T-helper 1 cell treated with Interleukin-12 subunit alpha and Interleukin-12 subunit beta and Interleukin-4 antibody, amounts not matched to agents 30 μg/mL and 1 μg/mL, for 36 hours (primary cell): ENCODE data around the gene RIMBP2.
"Not testable (repeated sequence)": the region's sequence is repeated elsewhere in the genome, so short reads cannot be mapped to it uniquely, and the experiment has no call there.

Source experiments
- H3K27ac Mint-ChIP-seq: one replicate; pipeline ENCODE4 v1.8.0; 2021; ENCODE audit warnings: mild to moderate bottlenecking, mixed read lengths
- H3K27me3 Mint-ChIP-seq: one replicate; pipeline ENCODE4 v1.8.0; 2021; ENCODE audit warnings: low read depth, mixed read lengths
- H3K36me3 Mint-ChIP-seq: one replicate; pipeline ENCODE4 v1.8.0; 2021; ENCODE audit warnings: low read depth, mixed read lengths
- H3K4me1 Mint-ChIP-seq: one replicate; pipeline ENCODE4 v1.8.0; 2021; ENCODE audit warnings: low read depth, mixed read lengths
- H3K4me3 Mint-ChIP-seq: one replicate; pipeline ENCODE4 v1.8.0; 2021; ENCODE audit warnings: mild to moderate bottlenecking, moderate library complexity, mixed read lengths
- H3K9me3 Mint-ChIP-seq: one replicate; pipeline ENCODE4 v1.8.0; 2021; ENCODE audit warnings: mixed read lengths

The RIMBP2 gene

DNA sequence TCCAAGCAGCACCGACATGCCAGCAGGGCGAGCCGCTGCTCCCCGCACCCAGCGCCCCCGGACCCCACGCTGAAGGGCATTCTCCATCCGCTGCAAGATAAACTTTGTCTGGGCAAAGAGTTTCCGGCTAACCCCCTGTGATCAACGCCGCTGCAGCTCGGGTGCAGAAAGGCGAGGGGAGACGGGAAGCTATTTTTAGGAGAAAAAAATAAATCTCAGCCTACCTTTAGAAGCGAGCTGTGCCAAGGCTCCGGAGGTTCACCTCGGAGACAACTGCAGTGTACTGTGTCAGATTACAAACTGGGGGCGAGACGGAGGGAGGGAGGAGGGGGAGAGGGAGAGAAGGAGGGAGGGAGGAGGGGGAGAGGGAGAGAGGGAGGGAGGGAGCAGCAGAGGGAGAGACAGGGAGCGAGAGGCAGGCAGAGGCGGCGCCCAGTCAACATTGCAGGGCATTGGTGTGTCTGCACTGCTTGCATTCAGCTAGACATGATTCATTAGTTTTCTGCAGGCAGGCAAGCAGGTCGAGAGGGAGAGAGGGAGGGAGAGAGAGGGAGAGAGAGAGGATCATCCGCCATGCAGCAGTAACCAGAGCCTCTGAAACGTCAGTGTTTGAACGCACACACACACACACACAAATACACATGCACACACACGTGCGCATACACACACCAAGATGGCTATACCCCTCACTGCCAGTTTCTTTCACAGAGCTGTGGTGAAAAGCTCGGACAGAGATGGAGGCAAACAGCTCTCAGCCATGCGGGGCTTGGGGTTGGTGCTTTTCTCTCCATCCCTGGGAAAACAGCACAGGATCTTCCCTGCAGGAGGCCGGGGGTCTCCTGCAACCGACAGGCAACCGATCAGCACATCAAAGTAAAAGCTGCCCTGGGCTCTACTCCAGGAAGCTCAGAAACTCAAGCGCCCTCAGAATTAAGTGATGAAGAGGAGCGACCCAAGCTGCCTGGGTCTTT lies at the start of gene RIMBP2:
Gene RIMBP2 (minus strand): TSS at position 302 of the 971 bp plus-strand sequence. CDS start 237,286 bp downstream, outside the sequence.
- H3K36me3 Mint-ChIP-seq, result no peaks in the 10 kb centered on the region
- no peak within 1 kb of the TSS for H3K27ac Mint-ChIP-seq
- H3K4me3 Mint-ChIP-seq, result no peak within 1 kb of the TSS
- peaks cover 7% of the 10 kb centered on the region for H3K9me3 Mint-ChIP-seq
- peaks cover 45% of the 10 kb centered on the region for H3K27me3 Mint-ChIP-seq
- no peaks in the 10 kb centered on the region for H3K4me1 Mint-ChIP-seq

- H3K27me3 Mint-ChIP-seq, result no peaks in the 10 kb centered on the region
- no peak overlapping the region for H3K4me3 Mint-ChIP-seq
- no peaks in the 10 kb centered on the region for H3K36me3 Mint-ChIP-seq
- H3K4me1 Mint-ChIP-seq, result no peaks in the 10 kb centered on the region
- no peaks in the 10 kb centered on the region for H3K9me3 Mint-ChIP-seq
- H3K27ac Mint-ChIP-seq, result no peak overlapping the region
Observed at GRCh38 chr12:130765186-130765659, 49.1 kb upstream of the RIMBP2 start.

DNA sequence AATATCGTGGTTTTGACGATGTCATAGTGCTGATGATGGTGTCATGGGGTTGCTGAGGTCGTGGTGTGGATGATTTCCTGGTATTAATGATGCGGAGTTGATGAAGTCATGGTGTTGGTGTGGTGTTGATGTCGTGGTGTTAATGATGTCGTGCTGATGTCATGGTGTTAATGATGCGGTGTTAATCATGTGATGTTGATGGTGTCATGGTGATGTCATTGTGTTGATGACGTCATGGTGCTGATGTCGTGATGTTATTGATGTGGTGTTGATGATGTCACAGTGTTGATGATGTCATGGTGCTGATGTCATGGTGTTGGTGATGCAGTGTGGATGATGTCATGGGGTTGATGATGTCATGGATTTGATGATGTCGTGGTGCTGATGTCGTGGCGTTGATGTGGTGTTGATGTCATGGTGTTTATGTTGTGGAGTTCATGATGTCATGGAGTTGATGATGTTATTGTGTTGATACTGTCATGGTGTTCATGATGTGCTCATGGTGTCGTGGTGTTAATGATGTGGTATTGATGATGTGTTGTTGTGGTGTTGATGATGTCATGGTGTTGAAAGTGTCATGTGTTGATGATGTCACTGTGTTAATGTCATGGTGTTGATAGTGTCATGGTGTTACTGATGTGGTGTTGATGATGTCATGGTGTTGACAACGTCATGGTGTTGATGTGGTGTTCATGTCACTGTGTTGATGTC lies 48.5 kb upstream of the RIMBP2 start:
- H3K9me3 Mint-ChIP-seq, result no peaks in the 10 kb centered on the region

GRCh38 chr12:130764073-130764472 lies 48.0 kb upstream of the RIMBP2 start:
- H3K4me3 Mint-ChIP-seq, result no peak overlapping the region
- H3K36me3 Mint-ChIP-seq, result no peaks in the 10 kb centered on the region
- no peak overlapping the region for H3K27ac Mint-ChIP-seq
- no peaks in the 10 kb centered on the region for H3K9me3 Mint-ChIP-seq
- no peaks in the 10 kb centered on the region for H3K4me1 Mint-ChIP-seq
- no peaks in the 10 kb centered on the region for H3K27me3 Mint-ChIP-seq

More for the DNA sequence above, 48.5 kb upstream of the RIMBP2 start:
- Mint-ChIP-seq H3K4me1 (no peaks in the 10 kb centered on the region), H3K27me3 (no peaks in the 10 kb centered on the region), H3K36me3 (no peaks in the 10 kb centered on the region), H3K27ac (no peak overlapping the region), H3K4me3 (no peak overlapping the region)

GRCh38 chr12:130762319-130762675 lies 46.2 kb upstream of the RIMBP2 start:
- Mint-ChIP-seq H3K4me1 (no peaks in the 10 kb centered on the region), H3K36me3 (no peaks in the 10 kb centered on the region), H3K9me3 (no peaks in the 10 kb centered on the region), H3K27ac (no peak overlapping the region), H3K27me3 (no peaks in the 10 kb centered on the region), H3K4me3 (no peak overlapping the region)

DNA sequence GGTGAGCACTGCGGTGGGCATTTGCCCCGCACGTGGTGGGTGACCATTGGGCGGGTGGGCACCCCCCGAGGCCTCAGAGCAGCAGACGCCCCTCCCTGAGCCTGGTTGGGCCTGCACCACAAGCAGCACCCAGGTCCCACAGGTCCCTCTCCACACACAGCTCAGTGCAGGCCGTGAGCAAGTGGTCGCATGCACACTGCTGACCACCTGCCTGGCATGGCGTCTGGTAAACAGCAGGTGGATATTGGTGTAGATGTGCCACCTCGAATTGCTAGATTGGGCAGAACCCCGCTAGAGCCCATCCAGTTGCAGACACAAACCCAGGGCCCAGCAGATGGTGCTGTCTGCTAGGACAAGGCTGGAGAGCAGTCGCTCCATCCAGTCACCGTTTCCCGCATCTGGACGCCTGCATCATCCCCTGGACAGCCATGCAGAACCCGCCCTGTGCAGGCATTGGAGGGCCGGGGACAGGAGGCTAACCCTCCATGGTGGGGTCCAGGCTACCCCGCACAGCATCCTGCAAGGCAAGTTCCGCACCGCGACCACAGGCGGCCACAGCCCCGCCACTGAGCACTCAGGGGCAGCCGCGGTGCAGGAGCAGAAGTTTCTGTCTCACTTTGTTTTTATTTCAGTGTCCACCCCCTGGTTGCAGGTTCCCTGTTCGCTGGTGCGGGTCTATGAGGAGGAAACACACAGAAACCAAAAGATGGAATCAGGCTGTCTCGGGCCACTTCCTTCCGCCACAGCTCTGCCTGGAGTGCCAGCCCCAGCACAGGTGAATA lies 45.6 kb upstream of the RIMBP2 start:
- no peaks in the 10 kb centered on the region for H3K9me3 Mint-ChIP-seq
- H3K4me1 Mint-ChIP-seq, result no peaks in the 10 kb centered on the region
- no peaks in the 10 kb centered on the region for H3K27me3 Mint-ChIP-seq
- H3K36me3 Mint-ChIP-seq, result no peaks in the 10 kb centered on the region
- no peak overlapping the region for H3K27ac Mint-ChIP-seq
- peak overlapping the region; percentile 18 for H3K4me3 Mint-ChIP-seq

- H3K27ac Mint-ChIP-seq, result no peak overlapping the region
Observed at GRCh38 chr12:130754234-130754901, 38.3 kb upstream of the RIMBP2 start.

DNA sequence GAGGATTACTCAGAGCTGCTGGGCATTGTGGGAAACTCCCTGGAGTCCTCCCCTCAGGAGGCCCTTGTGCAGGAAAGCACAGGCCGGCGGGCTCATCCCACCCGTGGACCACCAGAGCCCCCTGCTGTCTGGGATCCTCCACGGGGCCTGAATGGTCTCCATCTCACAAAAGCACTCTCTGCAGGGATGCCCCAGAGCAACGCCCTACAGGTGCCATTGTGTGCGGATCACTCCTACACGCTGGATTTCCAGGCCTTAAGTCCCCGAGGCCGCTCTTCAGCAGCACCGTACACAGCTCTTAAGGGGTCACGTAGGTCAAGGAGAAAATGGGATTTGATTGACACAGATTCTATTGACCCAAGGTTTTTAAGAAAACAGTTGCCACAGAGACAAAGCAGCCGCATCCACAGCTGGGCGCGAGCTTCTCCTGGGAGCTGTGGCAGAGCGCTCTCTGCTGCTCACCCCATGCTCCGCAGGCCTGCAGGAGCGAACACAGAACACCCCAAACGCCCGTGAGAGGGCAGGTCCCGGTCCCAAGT lies 36.7 kb upstream of the RIMBP2 start:
- H3K27me3 Mint-ChIP-seq, result peaks cover 6% of the 10 kb centered on the region

More at GRCh38 chr12:130754234-130754901, 38.3 kb upstream of the RIMBP2 start:
- H3K4me1 Mint-ChIP-seq, result no peaks in the 10 kb centered on the region
- H3K36me3 Mint-ChIP-seq, result no peaks in the 10 kb centered on the region
- peaks cover 6% of the 10 kb centered on the region for H3K9me3 Mint-ChIP-seq
- H3K4me3 Mint-ChIP-seq, result no peak overlapping the region
- no peaks in the 10 kb centered on the region for H3K27me3 Mint-ChIP-seq

GRCh38 chr12:130752037-130752436 lies 35.9 kb upstream of the RIMBP2 start:
- not testable (repeated sequence) for H3K4me3 Mint-ChIP-seq, H3K36me3 Mint-ChIP-seq, H3K27ac Mint-ChIP-seq, H3K4me1 Mint-ChIP-seq, H3K27me3 Mint-ChIP-seq, H3K9me3 Mint-ChIP-seq

More for the DNA sequence above, 36.7 kb upstream of the RIMBP2 start:
- H3K36me3 Mint-ChIP-seq, result no peaks in the 10 kb centered on the region
- H3K9me3 Mint-ChIP-seq, result peaks cover 6% of the 10 kb centered on the region
- no peak overlapping the region for H3K27ac Mint-ChIP-seq
- no peak overlapping the region for H3K4me3 Mint-ChIP-seq
- H3K4me1 Mint-ChIP-seq, result no peaks in the 10 kb centered on the region

DNA sequence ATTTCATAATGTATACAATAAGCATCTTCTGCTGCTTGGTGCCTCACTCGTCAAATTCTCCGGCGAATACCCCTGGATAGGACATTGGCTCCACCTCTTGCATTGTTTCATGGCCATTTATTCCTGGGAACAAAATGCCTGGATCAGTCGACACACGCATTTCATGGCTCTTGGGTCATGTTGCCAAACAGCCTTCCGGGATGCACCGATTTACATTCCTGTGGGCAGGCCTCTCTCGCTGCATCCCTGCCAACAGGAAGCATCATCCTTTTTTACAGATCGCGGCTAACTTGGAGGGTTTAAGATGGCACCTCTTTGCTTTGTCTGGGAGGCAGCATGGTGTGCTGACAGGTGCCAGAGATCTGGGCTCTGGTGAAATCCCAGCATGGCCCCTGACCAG lies 32.7 kb upstream of the RIMBP2 start:
- Mint-ChIP-seq H3K4me1 (no peaks in the 10 kb centered on the region), H3K27me3 (peaks cover 6% of the 10 kb centered on the region), H3K36me3 (no peaks in the 10 kb centered on the region), H3K4me3 (no peak overlapping the region), H3K9me3 (no peaks in the 10 kb centered on the region), H3K27ac (no peak overlapping the region)

- no peaks in the 10 kb centered on the region for H3K9me3 Mint-ChIP-seq
- H3K4me1 Mint-ChIP-seq, result no peaks in the 10 kb centered on the region
- no peaks in the 10 kb centered on the region for H3K36me3 Mint-ChIP-seq
- peaks cover 6% of the 10 kb centered on the region for H3K27me3 Mint-ChIP-seq
- no peak overlapping the region for H3K27ac Mint-ChIP-seq
- H3K4me3 Mint-ChIP-seq, result no peak overlapping the region
Observed at GRCh38 chr12:130747867-130748740, 32.0 kb upstream of the RIMBP2 start.

- Mint-ChIP-seq H3K9me3 (no peaks in the 10 kb centered on the region), H3K27ac (no peak overlapping the region), H3K27me3 (peaks cover 6% of the 10 kb centered on the region), H3K4me3 (no peak overlapping the region), H3K4me1 (no peaks in the 10 kb centered on the region), H3K36me3 (no peaks in the 10 kb centered on the region)
Observed at GRCh38 chr12:130746546-130746945, 30.4 kb upstream of the RIMBP2 start.

- Mint-ChIP-seq H3K4me1 (no peaks in the 10 kb centered on the region), H3K36me3 (no peaks in the 10 kb centered on the region), H3K4me3 (no peak overlapping the region), H3K27me3 (peaks cover 6% of the 10 kb centered on the region), H3K27ac (no peak overlapping the region), H3K9me3 (no peaks in the 10 kb centered on the region)
Observed at GRCh38 chr12:130745921-130746320, 29.8 kb upstream of the RIMBP2 start.
